Measurements from ENCODE around the gene MAML1.

DNA sequence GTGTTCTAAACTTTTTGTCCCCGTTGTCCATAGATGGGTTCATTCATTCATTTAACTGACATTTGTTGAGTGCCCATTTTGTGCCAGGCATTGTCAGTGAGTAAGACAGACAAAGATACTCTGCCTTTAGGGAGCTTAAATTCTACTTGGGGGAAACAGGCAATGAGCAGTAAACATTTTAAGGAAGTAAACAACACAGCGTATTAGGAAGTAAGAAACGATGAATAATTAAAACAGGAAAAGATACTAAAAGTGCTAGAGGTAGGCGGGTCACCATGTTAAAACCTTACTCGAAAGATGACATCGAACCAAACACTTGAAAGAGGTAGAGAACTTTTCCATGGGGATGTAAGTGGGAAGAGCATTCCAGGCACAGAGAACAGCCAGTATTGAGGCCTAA is 5.5 kb upstream of the MAML1 start:
- TF ChIP-seq CTCF (IDR thresholded peaks at IDR 0.05; ENCODE audit: borderline replicate concordance, extremely low read depth, low read length, poor library complexity, severe bottlenecking) (no peak), EZH2 (IDR thresholded peaks at IDR 0.05; ENCODE audit: borderline replicate concordance, low read depth, low read length, severe bottlenecking) (no peak)
